Stimulated activated CD4-positive, alpha-beta T cell treated with anti-CD3 and anti-CD28 coated beads, Interleukin-15, amount 100 ng/mL, for 1 hour (primary cell): ENCODE data around the gene SGPL1.
A peak's percentile ranks its signal among the peaks of the same experiment; 100 is the strongest.

Experiments used
- DNase-seq, 2 donors: peaks; one replicate each; pipeline ENCODE4 v3.0.0-alpha.2; 2020; ENCODE audit warnings: low read depth in 1 of 2, low spot score in 1 of 2

SGPL1 gene

GRCh38 chr10:70872291-70872690 is 56.5 kb downstream of the SGPL1 start:
- DNase-seq: no peak

DNA sequence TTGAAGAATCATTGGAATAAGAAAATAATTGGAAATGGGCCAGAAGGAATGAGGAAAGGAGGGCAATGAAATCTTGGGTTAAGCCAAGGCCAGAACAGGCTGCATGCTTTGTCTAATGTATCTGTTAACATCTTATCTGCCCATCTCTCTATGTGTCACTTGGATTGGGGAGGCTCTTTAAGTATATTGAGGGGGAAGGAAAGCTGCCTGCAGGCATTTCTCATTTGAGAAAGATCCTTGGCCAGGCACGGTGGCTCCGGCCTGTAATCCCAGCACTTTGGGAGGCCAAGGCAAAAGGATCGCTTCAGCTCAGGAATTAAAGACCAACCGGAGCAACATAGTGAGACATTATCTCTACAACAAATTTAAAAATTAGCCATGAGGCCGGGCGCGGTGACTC is 58.3 kb downstream of the SGPL1 start:
- DNase-seq: no peak

- no peak for DNase-seq
These were observed 63.5 kb downstream of the SGPL1 start for GRCh38 chr10:70879207-70879606.

GRCh38 chr10:70880077-70880534 is 64.4 kb downstream of the SGPL1 start:
- DNase-seq: peak; percentile 50 to 51

DNA sequence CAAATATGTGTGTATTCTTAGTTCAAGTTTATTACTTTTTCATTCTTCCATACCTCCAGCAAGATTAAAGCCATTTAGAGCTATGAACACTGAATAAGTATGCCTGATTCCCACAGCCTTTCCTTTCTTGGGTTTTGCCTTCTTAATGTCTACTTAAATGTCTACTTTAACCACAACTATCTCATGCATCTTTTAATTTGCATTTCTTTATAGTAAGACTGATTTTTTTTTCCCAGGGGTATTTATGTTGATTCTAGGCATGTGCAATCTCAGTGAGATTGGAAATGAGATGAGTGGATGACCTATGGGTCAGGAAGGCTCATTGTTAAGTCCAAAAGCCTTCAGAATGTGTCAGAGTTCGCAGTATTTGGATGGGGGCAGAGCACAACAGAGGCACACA is 69.0 kb downstream of the SGPL1 start:
- DNase-seq: no peak

GRCh38 chr10:70885481-70885880 is 69.7 kb downstream of the SGPL1 start:
- DNase-seq: no peak

GRCh38 chr10:70885931-70886903 is 70.5 kb downstream of the SGPL1 start:
- DNase-seq: no peak

DNA sequence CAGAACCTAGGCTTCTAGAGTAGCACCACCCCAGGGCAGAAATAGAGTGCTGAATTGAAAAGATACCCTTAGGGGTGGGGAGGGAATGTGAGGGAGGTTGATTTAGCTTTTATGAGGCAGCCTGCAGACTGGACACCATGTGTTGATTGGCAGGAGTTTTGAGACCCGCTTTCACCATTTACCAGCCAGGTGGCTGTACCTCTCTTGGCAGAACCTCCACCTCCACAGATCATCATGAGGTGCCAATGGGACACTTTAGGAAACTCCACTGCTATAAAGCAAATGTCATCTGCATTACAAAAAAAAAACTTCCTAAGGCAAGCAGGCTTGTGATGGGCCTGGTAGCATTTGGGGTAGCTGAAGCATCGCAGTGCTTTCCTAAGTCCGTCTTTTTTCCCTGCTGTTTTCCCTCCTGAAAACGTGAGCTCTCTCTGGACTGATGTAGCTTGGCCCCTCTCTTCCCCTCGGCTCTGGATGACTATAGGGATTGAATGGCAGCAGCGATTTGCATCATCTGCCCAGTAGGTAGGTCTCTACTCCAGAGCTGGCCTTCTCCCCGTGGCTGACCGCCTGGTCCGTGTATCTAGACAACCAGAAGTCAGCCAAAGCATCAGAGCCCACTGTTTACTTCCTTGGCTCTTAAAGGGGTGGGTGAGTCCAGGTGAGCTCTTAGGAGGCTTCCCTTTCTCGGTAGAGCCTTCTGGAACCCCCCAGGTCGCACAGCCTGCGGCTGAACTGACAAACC is 71.3 kb downstream of the SGPL1 start:
- no peak for DNase-seq

DNA sequence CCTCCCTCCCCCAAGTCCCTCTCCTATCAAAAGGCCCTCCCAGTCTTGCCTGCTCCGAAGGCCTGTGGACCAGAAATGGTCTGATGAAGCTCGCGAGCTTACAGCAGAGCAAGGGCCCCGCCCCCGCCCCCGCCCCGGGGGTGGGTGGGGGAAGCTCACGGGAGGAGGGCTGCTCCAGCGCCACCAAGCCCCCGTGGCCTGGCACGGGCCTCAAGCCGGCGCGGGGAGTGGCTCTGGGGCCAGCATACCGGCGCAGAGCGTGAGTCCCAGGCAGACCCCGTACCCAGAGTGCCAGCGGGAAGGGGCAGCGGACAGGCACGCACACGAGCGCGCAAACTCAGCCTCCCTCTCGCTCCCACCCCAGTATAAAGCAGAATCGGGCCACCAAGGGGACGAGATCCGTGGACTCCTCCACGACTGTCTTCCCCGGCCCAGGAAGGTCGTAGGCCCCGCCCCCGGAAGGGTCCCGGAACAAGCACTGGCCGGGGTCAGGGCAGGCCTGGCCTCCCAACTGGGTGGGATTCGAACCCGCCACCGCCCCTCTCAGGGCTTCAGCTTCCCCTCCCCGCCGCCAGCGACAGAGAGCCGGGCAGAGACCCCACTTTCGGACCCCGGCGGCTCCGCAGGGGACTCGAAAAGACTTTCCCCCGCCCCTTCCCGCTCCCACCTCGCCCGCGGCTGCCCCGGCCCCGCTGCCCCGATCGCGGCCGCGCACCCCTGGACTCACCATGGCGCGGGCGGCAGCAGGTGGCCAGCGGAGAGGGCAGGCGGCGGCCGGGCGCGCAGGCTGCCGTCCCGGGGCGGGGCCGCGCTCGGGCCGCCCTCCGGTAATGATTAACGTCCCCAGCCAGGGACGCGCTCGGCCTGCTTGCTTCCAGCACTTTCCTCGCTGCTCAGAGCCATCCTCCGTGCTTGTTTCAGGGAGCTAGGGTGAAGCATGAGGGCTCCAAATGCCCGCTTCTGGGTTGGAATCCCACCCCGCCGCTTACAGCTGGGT is 72.4 kb downstream of the SGPL1 start, which contains the start of gene PCBD1:
Gene PCBD1 (minus strand): TSS at position 762 of the 997 bp plus-strand sequence. CDS start 32 bp downstream, at position 730.
- peak; percentile 44 to 58 for DNase-seq

GRCh38 chr10:70889291-70889690 is 73.5 kb downstream of the SGPL1 start:
- no peak for DNase-seq

DNA sequence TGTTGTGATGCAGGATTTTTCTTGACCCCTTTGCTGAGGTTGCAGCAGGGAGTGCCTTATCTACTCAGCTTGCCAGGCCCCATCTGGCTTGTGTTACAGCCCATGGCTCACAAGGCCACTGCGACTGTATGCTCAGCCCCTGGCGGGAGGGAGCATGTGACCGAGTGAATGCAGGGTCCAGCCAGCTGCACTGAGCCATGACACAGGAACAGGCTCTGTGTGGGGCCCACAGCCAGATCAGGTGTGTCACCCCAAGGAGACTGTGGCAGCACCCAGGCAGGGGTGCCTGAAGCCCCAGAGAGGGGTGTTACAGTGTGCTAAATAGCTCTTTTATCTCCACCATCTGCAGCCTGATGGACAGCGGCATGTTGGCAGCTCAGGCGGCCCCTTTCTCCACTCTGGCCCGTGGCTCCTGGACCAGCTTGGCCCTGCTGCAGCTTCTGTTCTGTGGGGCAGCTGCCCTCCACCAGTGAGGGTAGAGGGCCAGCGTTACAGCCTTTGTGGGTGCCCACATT is 75.2 kb downstream of the SGPL1 start:
- DNase-seq: no peak

DNA sequence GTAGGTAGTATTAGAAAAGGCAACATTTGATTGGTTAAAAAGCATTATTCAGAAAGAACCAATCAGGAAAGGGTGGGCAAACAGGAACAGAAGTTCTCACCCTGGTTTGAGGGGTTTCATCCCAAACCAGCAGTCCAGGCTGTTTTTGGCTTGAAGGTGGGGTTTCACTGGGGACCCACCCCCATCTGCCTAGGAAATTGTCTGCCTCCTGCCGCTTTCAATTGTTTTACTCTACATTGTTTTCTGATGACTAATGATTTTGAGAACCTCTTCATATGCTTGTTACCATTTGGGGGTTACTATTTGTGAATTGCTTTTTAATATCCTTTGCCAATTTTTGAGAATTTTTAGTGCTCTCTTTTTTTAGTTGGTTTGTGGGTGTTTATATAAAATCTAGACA is 75.9 kb downstream of the SGPL1 start:
- DNase-seq: no peak

DNA sequence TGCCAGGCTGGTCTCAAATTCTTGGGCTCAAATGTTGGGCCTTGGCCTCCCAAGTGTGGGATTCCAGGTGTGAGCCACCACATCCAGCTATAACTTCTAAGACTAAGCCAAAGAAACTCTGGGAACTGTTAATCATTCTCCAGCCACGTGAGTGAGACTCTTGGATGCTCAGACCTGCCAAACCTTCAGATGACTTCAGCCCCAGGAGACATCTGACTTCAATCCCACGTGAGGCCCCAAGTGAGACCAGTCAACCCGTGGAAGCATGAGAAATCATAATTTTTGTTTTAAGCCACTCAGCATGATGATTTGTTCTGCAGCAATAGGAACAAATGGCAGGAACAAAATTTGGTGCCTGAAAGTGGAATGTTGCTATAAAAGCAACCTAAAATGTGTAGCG is 76.9 kb downstream of the SGPL1 start:
- DNase-seq: no peak

DNA sequence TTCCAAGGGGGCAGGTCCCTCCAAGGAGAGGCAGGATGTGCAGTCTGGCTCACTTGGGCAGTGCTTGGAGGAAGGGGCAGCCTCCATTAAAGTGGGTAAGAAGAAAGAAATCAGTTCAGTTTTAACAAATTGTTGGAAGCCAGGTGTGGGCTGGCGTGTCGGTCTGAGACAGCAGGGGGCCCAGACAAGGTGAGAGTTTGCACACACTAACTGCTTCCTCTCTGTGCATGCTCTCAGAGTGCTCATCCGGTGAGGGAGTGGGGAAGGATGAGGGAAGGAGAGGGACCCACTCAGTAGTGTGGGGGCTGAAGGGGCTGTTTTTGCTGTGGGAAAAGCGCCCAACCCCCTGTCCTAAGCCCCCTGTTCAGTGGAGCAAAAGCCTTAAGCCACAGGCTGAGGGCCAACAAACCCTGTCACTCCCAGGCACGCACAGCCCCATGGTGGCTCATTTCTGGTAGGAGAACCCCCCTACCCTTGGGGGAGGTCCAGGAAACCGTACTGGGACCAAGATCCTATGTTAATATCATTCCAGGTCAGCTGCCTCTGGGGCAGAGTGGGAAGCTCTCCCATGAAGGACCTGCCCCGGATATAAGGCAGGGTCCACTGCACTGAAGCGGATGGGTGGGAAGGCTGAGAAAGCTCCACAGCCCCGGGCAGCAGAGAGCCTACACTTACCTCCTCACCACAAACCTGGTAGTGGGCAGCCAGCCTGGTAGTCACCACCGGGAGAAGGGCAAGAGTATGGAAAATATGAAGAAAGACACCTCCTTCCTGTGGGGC is 77.7 kb downstream of the SGPL1 start:
- DNase-seq: no peak

- no peak for DNase-seq
These were observed 78.7 kb downstream of the SGPL1 start for GRCh38 chr10:70894416-70894815.

- no peak for DNase-seq
These were observed 80.8 kb downstream of the SGPL1 start for GRCh38 chr10:70896551-70896950.

GRCh38 chr10:70898687-70899086 is 82.9 kb downstream of the SGPL1 start:
- DNase-seq: no peak

DNA sequence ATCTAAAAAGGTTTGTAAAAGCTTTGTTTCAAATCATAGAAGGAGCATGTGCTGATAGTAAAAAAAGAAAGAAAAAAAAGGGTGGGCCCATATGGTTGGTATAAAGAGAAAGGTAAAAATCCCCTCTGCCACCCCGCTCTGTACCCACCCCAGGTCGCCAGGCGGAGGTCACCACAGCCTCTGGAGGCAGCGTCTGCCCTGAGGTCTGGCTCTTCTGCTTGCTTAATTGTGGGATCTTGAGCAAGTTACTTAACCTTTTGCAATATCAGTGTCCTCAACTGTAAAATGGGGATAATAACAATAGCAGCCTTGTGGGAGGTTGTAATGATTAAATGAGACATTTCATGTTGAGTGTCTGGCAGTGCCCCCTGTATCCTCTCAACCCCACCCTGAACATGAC is 83.3 kb downstream of the SGPL1 start:
- DNase-seq: no peak

- no peak for DNase-seq
These were observed 85.6 kb downstream of the SGPL1 start for GRCh38 chr10:70901276-70901878.
